Transverse colon (tissue), 4 donors: ENCODE results near the gene STN1.

ENCODE experiments used
- EP300 ChIP-seq: sonication (generic); formaldehyde crosslinking; IDR thresholded peaks from one replicate; pipeline ENCODE4 v1.6.1; 2017; ENCODE audit warnings: antibody characterized with exemption, low read depth
- POLR2A ChIP-seq: fragments of 450-650 bp; IDR thresholded peaks from one replicate; pipeline ENCODE4 v1.6.1; 2016; ENCODE audit warnings: antibody characterized with exemption, mild to moderate bottlenecking, moderate library complexity
- POLR2AphosphoS5 ChIP-seq, 3 donors: sonication (generic); formaldehyde crosslinking; IDR thresholded peaks; one replicate each; pipeline ENCODE4 v1.6.1; 2016; ENCODE audit warnings: antibody characterized with exemption in 3 of 3
- TF ChIP-seq, protein P1 (sequence below), 5 experiments: fragments of 200-600 bp in 3 of 5; fragments of 450-650 bp in 2 of 5; sonication (generic) in 3 of 5; IDR thresholded peaks; 1 replicate in 2 of 5; 2 replicates in 3 of 5; pipeline ENCODE4 v1.5.1; 2016 to 2017; ENCODE audit warnings: antibody characterized with exemption in 5 of 5, inconsistent platforms in 3 of 5, mild to moderate bottlenecking in 2 of 5, moderate library complexity in 1 of 5

DNA sequence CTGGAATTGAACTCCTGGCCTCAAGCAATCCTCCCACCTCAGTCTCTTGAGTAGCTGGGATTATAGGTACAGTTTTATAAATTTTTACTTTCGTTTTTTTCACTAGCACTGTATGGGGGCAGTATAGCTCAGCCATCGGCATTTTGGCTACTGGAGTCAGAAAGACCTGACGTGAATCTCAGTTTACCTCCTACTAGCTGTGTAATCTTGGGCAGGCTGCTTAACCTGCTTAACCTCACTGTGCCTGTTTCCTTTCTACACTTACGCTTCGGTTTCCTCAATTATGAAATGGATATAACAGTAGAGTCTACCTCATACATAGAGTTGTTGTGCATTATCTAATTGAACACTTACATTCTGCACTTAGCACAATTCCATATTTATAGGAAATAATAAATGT lies 16.7 kb downstream of the STN1 start:
- no peak for TF ChIP-seq EP300
- TF ChIP-seq, protein P1, sequence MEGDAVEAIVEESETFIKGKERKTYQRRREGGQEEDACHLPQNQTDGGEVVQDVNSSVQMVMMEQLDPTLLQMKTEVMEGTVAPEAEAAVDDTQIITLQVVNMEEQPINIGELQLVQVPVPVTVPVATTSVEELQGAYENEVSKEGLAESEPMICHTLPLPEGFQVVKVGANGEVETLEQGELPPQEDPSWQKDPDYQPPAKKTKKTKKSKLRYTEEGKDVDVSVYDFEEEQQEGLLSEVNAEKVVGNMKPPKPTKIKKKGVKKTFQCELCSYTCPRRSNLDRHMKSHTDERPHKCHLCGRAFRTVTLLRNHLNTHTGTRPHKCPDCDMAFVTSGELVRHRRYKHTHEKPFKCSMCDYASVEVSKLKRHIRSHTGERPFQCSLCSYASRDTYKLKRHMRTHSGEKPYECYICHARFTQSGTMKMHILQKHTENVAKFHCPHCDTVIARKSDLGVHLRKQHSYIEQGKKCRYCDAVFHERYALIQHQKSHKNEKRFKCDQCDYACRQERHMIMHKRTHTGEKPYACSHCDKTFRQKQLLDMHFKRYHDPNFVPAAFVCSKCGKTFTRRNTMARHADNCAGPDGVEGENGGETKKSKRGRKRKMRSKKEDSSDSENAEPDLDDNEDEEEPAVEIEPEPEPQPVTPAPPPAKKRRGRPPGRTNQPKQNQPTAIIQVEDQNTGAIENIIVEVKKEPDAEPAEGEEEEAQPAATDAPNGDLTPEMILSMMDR (IDR thresholded peaks at IDR 0.05), result no peak
- no peak for TF ChIP-seq POLR2A
- no peak for TF ChIP-seq POLR2AphosphoS5 (IDR thresholded peaks at IDR 0.05)
